NCI-H2227 (cell line): ENCODE measurements around the gene NOSIP.

Experiments
- DNase-seq: peaks from one replicate; lab custom pipeline; 2025; ENCODE audit not compliant: unreplicated experiment; lab: John Stamatoyannopoulos, UW

The NOSIP gene

GRCh38 chr19:49552749-49553148 is 27.6 kb downstream of the NOSIP start:
- no peak for DNase-seq

- no peak for DNase-seq
Observed at GRCh38 chr19:49551531-49551930, 28.8 kb downstream of the NOSIP start.

- no peak for DNase-seq
Observed at GRCh38 chr19:49549045-49549444, 31.3 kb downstream of the NOSIP start.

- peak; percentile 91 for DNase-seq
Observed at GRCh38 chr19:49546825-49547565, 33.4 kb downstream of the NOSIP start.

- DNase-seq, result no peak
Observed at GRCh38 chr19:49544154-49544553, 36.2 kb downstream of the NOSIP start.

- no peak for DNase-seq
Observed at GRCh38 chr19:49543032-49543431, 37.3 kb downstream of the NOSIP start.

- no peak for DNase-seq
Observed at GRCh38 chr19:49542446-49542845, 37.9 kb downstream of the NOSIP start.

GRCh38 chr19:49541914-49542313 is 38.4 kb downstream of the NOSIP start:
- no peak for DNase-seq

- no peak for DNase-seq
Observed at GRCh38 chr19:49539192-49539952, 41.0 kb downstream of the NOSIP start.

- no peak for DNase-seq
Observed at GRCh38 chr19:49538643-49539042, 41.7 kb downstream of the NOSIP start.

GRCh38 chr19:49536921-49537462 is 43.4 kb downstream of the NOSIP start:
- DNase-seq, result no peak

GRCh38 chr19:49534632-49535385 is 45.5 kb downstream of the NOSIP start:
- DNase-seq, result no peak

GRCh38 chr19:49533551-49534488 is 46.5 kb downstream of the NOSIP start:
- DNase-seq, result peak; percentile 71

- no peak for DNase-seq
Observed at GRCh38 chr19:49530708-49531107, 49.6 kb downstream of the NOSIP start.

GRCh38 chr19:49528211-49528771 is 52.1 kb downstream of the NOSIP start:
- DNase-seq, result no peak

- DNase-seq, result no peak
Observed at GRCh38 chr19:49524812-49525455, 55.4 kb downstream of the NOSIP start.

GRCh38 chr19:49520705-49521319 is 59.5 kb downstream of the NOSIP start:
- no peak for DNase-seq

- no peak for DNase-seq
Observed at GRCh38 chr19:49518033-49518432, 62.3 kb downstream of the NOSIP start.

GRCh38 chr19:49515767-49516166 is 64.6 kb downstream of the NOSIP start:
- no peak for DNase-seq
